Measurements from ENCODE around the gene CLDN5. TPM values are rescaled to one million over a fixed set of nuclear protein-coding genes. Genes with fewer than 3 reads are reported as not detected.
"Not testable (repeated sequence)": the region's sequence is repeated elsewhere in the genome, so short reads cannot be mapped to it uniquely, and the experiment has no call there.

CLDN5 gene
- total and polyA plus RNA-seq, 2 experiments from 2014 or later, result 2.0 to 3.2 TPM

DNA sequence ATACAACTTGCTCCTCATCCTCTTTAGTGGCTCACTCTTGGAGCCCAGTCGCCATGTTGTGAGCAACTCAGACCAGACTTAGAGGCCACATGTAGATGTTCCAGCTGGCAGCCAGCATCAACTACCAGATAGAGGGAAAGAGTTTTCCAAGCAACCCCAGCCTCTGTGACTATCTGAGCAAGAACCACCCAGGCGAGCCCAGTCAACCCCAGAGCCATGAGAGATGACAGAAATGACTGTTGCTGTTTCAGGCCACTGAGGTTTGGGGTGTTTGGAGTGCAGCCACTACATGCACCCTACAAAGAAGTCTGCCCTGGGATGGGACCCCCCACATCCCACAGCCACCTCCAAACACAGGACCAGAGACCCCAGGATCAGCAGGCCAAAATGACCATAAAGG is 24.8 kb upstream of the CLDN5 start:
- H3K4me3 ChIP-seq, result no peak overlapping the region
- H3K27ac Mint-ChIP-seq, result no peak overlapping the region
- H3K4me3 Mint-ChIP-seq, result no peak overlapping the region
- H3K4me2 ChIP-seq, result no peak overlapping the region
- H4K20me1 ChIP-seq (replicated peaks; ENCODE audit: insufficient read depth), result no peaks in the 10 kb centered on the region
- DNase-seq (ENCODE audit: low spot score) (no peak), ATAC-seq (no peak)
- H3K4me1 ChIP-seq (ENCODE audit: insufficient read depth), result no peaks in the 10 kb centered on the region
- H3K9me3 Mint-ChIP-seq, result peaks cover 2% of the 10 kb centered on the region; the same call in 2 of the 3 replicates
- H3K27me3 ChIP-seq (ENCODE audit: insufficient read depth), result no peaks in the 10 kb centered on the region
- peaks cover 5% of the 10 kb centered on the region; the same call in 2 of the 3 replicates for H3K4me1 Mint-ChIP-seq
- no peak overlapping the region for H3K27ac ChIP-seq (ENCODE audit: low read depth)
- H2AFZ ChIP-seq, result no peak overlapping the region
- H3K27me3 Mint-ChIP-seq (ENCODE audit: insufficient read depth, low read depth, poor library complexity), result peaks cover 9% of the 10 kb centered on the region
- no peaks in the 10 kb centered on the region for H3F3A ChIP-seq (replicated peaks; ENCODE audit: low read depth)
- H3K36me3 ChIP-seq (ENCODE audit: insufficient read depth), result no peaks in the 10 kb centered on the region
- TF ChIP-seq STAT1 (IDR thresholded peaks at IDR 0.05; ENCODE audit: unreplicated experiment) (no peak), CREB1 (CRISPR knock-in tag; IDR thresholded peaks at IDR 0.05; ENCODE audit: low read depth) (no peak), ZNF114 (CRISPR knock-in tag; IDR thresholded peaks at IDR 0.05) (no peak), REST (IDR thresholded peaks at IDR 0.05; ENCODE audit: unreplicated experiment) (no peak), JUNB (IDR thresholded peaks at IDR 0.05; ENCODE audit: unreplicated experiment) (no peak), ZNF462 (CRISPR knock-in tag; IDR thresholded peaks at IDR 0.05) (no peak), EZH2phosphoT487 (IDR thresholded peaks at IDR 0.05; ENCODE audit: unreplicated experiment) (no peak)
- TF ChIP-seq, protein P1, sequence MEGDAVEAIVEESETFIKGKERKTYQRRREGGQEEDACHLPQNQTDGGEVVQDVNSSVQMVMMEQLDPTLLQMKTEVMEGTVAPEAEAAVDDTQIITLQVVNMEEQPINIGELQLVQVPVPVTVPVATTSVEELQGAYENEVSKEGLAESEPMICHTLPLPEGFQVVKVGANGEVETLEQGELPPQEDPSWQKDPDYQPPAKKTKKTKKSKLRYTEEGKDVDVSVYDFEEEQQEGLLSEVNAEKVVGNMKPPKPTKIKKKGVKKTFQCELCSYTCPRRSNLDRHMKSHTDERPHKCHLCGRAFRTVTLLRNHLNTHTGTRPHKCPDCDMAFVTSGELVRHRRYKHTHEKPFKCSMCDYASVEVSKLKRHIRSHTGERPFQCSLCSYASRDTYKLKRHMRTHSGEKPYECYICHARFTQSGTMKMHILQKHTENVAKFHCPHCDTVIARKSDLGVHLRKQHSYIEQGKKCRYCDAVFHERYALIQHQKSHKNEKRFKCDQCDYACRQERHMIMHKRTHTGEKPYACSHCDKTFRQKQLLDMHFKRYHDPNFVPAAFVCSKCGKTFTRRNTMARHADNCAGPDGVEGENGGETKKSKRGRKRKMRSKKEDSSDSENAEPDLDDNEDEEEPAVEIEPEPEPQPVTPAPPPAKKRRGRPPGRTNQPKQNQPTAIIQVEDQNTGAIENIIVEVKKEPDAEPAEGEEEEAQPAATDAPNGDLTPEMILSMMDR (conservative IDR thresholded peaks at IDR 0.05; ENCODE audit: low read depth in 2 of 2), result no peak
- TF ChIP-seq, protein P2, sequence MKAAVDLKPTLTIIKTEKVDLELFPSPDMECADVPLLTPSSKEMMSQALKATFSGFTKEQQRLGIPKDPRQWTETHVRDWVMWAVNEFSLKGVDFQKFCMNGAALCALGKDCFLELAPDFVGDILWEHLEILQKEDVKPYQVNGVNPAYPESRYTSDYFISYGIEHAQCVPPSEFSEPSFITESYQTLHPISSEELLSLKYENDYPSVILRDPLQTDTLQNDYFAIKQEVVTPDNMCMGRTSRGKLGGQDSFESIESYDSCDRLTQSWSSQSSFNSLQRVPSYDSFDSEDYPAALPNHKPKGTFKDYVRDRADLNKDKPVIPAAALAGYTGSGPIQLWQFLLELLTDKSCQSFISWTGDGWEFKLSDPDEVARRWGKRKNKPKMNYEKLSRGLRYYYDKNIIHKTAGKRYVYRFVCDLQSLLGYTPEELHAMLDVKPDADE (IDR thresholded peaks at IDR 0.05), result no peak
- H3K9me2 ChIP-seq (ENCODE audit: insufficient read depth), result no peaks in the 10 kb centered on the region
- no peaks in the 10 kb centered on the region for H3K36me3 Mint-ChIP-seq (ENCODE audit: low read depth)
- no peaks in the 10 kb centered on the region for H3K79me2 ChIP-seq (replicated peaks; ENCODE audit: insufficient read depth)

DNA sequence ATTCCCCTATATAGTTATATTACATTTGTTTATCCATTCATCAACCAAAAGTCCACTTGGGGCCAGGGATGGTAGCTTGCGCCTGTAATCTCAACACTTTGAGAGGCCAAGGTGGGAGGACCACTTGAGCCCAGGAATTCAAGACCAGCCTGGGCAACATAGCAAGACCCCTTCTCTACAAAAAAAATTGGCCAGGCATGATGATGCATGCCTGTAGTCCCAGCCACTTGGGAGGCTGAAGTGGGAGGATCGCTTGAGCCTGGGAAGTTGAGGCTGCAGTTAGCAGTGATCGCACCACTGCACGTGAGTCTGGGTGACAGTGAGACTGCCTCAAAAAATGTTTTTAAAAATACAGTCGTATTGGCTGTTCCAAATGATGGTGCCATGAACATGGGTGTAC is 24.2 kb upstream of the CLDN5 start:
- ATAC-seq; H3K27me3 Mint-ChIP-seq (ENCODE audit: insufficient read depth, low read depth, poor library complexity); H3K79me2 ChIP-seq (replicated peaks; ENCODE audit: insufficient read depth); DNase-seq (ENCODE audit: low spot score); H3K36me3 Mint-ChIP-seq (ENCODE audit: low read depth); H3K27ac ChIP-seq (ENCODE audit: low read depth); H3K27me3 ChIP-seq (ENCODE audit: insufficient read depth); H3K27ac Mint-ChIP-seq; H3K4me1 Mint-ChIP-seq; H3K4me3 ChIP-seq; H3K4me1 ChIP-seq (ENCODE audit: insufficient read depth); H3K9me2 ChIP-seq (ENCODE audit: insufficient read depth); H3K36me3 ChIP-seq (ENCODE audit: insufficient read depth); H3K9me3 Mint-ChIP-seq; H3K4me2 ChIP-seq; H3K4me3 Mint-ChIP-seq; H3F3A ChIP-seq (replicated peaks; ENCODE audit: low read depth); H4K20me1 ChIP-seq (replicated peaks; ENCODE audit: insufficient read depth); H2AFZ ChIP-seq: not testable (repeated sequence)
